ENCODE results near the gene ARHGAP33. TPM values are rescaled to one million over a fixed set of nuclear protein-coding genes. Genes with fewer than 3 reads are reported as not detected.

ARHGAP33 gene
- total RNA-seq, 1 donor from 2014 or later, result under 0.01 TPM

DNA sequence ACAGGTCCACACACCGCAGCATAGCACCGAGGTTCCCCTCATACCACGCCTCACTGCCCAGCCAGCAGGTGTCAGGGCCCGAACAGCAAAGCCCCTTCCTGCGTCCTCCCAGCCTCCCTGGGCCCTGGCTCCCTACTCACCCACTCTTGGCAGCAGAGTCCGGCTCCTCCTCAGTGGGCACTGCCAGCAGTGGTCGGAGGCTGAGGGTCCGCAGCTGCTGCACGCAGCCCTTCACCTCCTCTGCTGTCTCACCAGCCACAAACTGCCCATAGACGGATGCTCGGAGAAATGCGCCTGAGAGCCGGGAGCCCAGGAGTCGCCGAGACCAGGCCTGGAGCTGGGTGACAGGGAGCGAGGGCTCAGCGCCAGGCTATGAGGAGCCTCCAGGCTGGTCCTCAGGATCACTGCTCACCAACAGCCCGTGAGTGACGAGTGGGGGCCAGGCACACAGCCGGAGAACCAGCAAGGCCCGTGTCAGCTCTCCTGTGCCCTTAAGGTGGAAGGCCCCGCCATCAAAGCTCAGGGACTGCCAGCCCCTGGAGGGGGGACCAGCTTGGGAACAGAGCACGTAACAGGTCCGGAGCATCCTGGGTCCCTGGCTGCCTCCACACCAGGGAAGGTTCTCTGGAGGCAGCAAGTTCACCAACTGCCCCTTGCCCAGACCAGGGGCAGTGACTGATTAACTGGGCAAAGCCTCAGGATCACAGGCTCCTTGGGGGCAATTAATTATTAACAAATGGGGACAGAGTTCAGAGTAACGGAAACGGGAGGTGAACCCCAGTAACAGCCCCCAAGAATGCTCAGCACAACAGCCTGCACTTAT, 37.1 kb downstream of the ARHGAP33 start, which contains the start of gene PRODH2:
TSS of gene PRODH2 (minus strand) at position 626 of the 823 bp plus-strand sequence. CDS start at position 586, 40 bp downstream.
- TF ChIP-seq, protein P1, sequence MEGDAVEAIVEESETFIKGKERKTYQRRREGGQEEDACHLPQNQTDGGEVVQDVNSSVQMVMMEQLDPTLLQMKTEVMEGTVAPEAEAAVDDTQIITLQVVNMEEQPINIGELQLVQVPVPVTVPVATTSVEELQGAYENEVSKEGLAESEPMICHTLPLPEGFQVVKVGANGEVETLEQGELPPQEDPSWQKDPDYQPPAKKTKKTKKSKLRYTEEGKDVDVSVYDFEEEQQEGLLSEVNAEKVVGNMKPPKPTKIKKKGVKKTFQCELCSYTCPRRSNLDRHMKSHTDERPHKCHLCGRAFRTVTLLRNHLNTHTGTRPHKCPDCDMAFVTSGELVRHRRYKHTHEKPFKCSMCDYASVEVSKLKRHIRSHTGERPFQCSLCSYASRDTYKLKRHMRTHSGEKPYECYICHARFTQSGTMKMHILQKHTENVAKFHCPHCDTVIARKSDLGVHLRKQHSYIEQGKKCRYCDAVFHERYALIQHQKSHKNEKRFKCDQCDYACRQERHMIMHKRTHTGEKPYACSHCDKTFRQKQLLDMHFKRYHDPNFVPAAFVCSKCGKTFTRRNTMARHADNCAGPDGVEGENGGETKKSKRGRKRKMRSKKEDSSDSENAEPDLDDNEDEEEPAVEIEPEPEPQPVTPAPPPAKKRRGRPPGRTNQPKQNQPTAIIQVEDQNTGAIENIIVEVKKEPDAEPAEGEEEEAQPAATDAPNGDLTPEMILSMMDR (IDR thresholded peaks at IDR 0.05; ENCODE audit: insufficient read depth, low read length, severe bottlenecking), result no peak
- DNase-seq (ENCODE audit: low read depth), result no peak
- no peaks in the 10 kb centered on the region for H3K27me3 ChIP-seq (ENCODE audit: control insufficient read depth, insufficient read depth, low read length)
- no peak within 1 kb of the TSS for H3K4me3 ChIP-seq (ENCODE audit: low read depth, low read length)
- H3K36me3 ChIP-seq (ENCODE audit: control insufficient read depth, insufficient read depth, low read length), result no peaks in the 10 kb centered on the region
- FAIRE-seq, result no peak

- FAIRE-seq, result no peak
- DNase-seq (ENCODE audit: low read depth), result no peak
- H3K36me3 ChIP-seq (ENCODE audit: control insufficient read depth, insufficient read depth, low read length), result no peaks in the 10 kb centered on the region
- no peak overlapping the region for H3K4me3 ChIP-seq (ENCODE audit: low read depth, low read length)
- TF ChIP-seq, protein P1 (IDR thresholded peaks at IDR 0.05; ENCODE audit: insufficient read depth, low read length, severe bottlenecking), result no peak
- H3K27me3 ChIP-seq (ENCODE audit: control insufficient read depth, insufficient read depth, low read length), result no peaks in the 10 kb centered on the region
These were observed 37.9 kb downstream of the ARHGAP33 start for GRCh38 chr19:35813043-35813890.

DNA sequence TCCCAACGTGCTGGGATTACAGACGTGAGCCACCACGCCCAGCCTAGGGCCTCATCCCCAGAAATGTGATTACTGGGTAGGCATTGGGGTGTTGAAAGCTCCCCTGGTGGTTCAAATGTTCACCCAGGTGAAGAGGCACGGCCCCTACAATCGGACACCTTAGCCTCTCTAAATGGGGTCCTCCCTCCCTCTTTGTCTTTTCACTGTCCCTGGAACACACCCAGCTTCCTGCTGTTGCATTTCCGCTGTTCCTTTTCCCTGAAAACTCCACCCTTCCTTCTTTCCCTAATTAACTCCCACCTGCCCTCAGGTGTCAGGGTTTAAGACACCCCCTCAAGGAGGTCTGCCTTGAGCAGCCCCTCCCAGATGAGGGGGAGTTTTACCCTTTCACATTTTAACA, 40.9 kb downstream of the ARHGAP33 start:
- Histone ChIP-seq H3K4me3 (ENCODE audit: low read depth, low read length) (no peak overlapping the region), H3K27me3 (ENCODE audit: control insufficient read depth, insufficient read depth, low read length) (peaks cover 2% of the 10 kb centered on the region)
- FAIRE-seq, result no peak

DNA sequence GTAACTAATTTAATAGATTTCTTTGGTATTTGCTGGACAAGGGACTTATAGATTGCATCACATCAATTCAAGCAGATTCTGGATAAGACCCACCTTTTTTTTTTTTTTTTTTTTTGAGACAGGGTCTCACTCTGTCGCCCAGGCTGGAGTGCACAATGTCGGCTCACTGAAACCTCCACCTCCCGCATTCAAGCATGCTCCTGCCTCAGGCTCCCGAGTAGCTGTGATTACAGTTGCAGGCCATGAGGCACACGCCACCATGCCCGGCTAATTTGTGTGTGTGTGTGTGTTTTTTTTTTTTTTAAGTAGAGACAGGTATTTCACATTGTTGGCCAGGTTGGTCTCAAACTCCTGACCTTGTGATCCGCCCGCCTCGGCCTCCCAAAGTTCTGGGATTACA, 41.5 kb downstream of the ARHGAP33 start:
- TF ChIP-seq, protein P1 (IDR thresholded peaks at IDR 0.05; ENCODE audit: insufficient read depth, low read length, severe bottlenecking), result no peak
- no peak for FAIRE-seq
- Histone ChIP-seq H3K27me3 (ENCODE audit: control insufficient read depth, insufficient read depth, low read length) (peaks cover 2% of the 10 kb centered on the region), H3K36me3 (ENCODE audit: control insufficient read depth, insufficient read depth, low read length) (no peaks in the 10 kb centered on the region), H3K4me3 (ENCODE audit: low read depth, low read length) (no peak overlapping the region)
- DNase-seq (ENCODE audit: low read depth), result no peak

More for the DNA sequence above, 40.9 kb downstream of the ARHGAP33 start:
- DNase-seq (ENCODE audit: low read depth), result no peak
- no peaks in the 10 kb centered on the region for H3K36me3 ChIP-seq (ENCODE audit: control insufficient read depth, insufficient read depth, low read length)
- TF ChIP-seq, protein P1 (IDR thresholded peaks at IDR 0.05; ENCODE audit: insufficient read depth, low read length, severe bottlenecking), result no peak

DNA sequence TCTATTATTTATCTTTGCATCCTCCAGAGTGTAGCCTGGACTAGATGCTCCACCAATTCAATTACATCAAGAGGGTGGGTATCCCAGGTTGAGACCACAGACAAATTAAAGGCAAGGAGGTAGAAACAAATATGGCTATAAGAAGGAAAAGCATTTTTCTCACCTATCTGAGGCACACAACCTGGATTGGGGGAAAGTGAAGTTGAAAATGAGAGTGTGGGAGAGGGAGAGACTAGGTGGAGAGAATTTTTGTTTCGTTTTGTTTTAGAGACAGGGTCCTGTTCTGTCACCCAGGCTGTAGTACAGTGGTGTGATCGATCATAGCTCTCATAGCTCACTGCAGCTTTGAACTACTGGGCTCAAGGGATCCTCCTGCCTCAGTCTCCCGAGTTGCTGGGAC, 43.1 kb downstream of the ARHGAP33 start:
- peaks cover 2% of the 10 kb centered on the region for H3K27me3 ChIP-seq (ENCODE audit: control insufficient read depth, insufficient read depth, low read length)
- DNase-seq (ENCODE audit: low read depth) (no peak), FAIRE-seq (no peak)
- no peaks in the 10 kb centered on the region for H3K36me3 ChIP-seq (ENCODE audit: control insufficient read depth, insufficient read depth, low read length)
- no peak overlapping the region for H3K4me3 ChIP-seq (ENCODE audit: low read depth, low read length)
- TF ChIP-seq, protein P1 (IDR thresholded peaks at IDR 0.05; ENCODE audit: insufficient read depth, low read length, severe bottlenecking), result no peak

Data from bronchial epithelial cell (primary cell).